SK-N-SH (cell line): ENCODE measurements around the gene GPR15LG. TPM values are rescaled to one million over a fixed set of nuclear protein-coding genes. Genes with fewer than 3 reads are reported as not detected.

ENCODE experiments used
- CTCF ChIA-PET: fragments of 300-600, 350-600 bp; formaldehyde crosslinking; extraction: SDS; loops from one replicate; lab custom pipeline; 2021; lab: Yijun Ruan, JAX
- POLR2A ChIA-PET: fragments of 350-600 bp; sonication (Branson Sonifier 250); formaldehyde crosslinking; extraction: SDS; loops from one replicate; lab custom pipeline; 2020; ENCODE audit warnings: antibody characterized with exemption, inconsistent platforms; lab: Yijun Ruan, JAX
- DNase-seq: peaks from one replicate; pipeline ENCODE4 v3.0.0; 2012
- H2AFZ ChIP-seq: fragments of 200-600 bp; sonication (generic); 2 replicates; pipeline ENCODE4 v1.8.1; 2016; ENCODE audit warnings: antibody characterized with exemption, mild to moderate bottlenecking, low read depth
- H3F3A ChIP-seq: fragments of 200-600 bp; sonication (generic); replicated peaks from 2 replicates; pipeline ENCODE3; 2016; ENCODE audit warnings: antibody characterized with exemption, mild to moderate bottlenecking; ENCODE audit not compliant: insufficient read depth
- H3K27ac ChIP-seq, 2 experiments: fragments of 200-500 bp in 1 of 2; fragments of 200-600 bp in 1 of 2; sonication (Bioruptor generic) in 1 of 2; sonication (generic), shearing (Covaris generic) in 1 of 2; 2 replicates each; pipeline versions ENCODE4 v1.5.1 to v1.6.1; 2014 to 2016; ENCODE audit warnings: low read depth in 2 of 2, inconsistent platforms in 1 of 2, low read length in 1 of 2, mild to moderate bottlenecking in 1 of 2, mixed read lengths in 1 of 2
- H3K27me3 ChIP-seq: fragments of 200-600 bp; sonication (generic), shearing (Covaris generic); 2 replicates; pipeline ENCODE4 v1.6.1; 2016; ENCODE audit warnings: mixed run types; ENCODE audit not compliant: insufficient read depth
- H3K36me3 ChIP-seq, 2 experiments: fragments of 200-500 bp in 1 of 2; fragments of 200-600 bp in 1 of 2; sonication (Bioruptor generic) in 1 of 2; sonication (generic) in 1 of 2; replicated peaks in 1 of 2; 2 replicates each; pipeline versions ENCODE3 to v1.5.1; 2014 to 2016; ENCODE audit warnings: low read length in 1 of 2, mild to moderate bottlenecking in 1 of 2; ENCODE audit not compliant: insufficient read depth in 2 of 2, control insufficient read depth in 1 of 2
- H3K4me1 ChIP-seq, 2 experiments: fragments of 200-500 bp in 1 of 2; fragments of 200-600 bp in 1 of 2; sonication (Bioruptor generic) in 1 of 2; sonication (generic), shearing (Covaris generic) in 1 of 2; 2 replicates each; pipeline versions ENCODE4 v1.5.1 to v1.6.1; 2014 to 2016; ENCODE audit warnings: low read depth in 1 of 2, low read length in 1 of 2, mixed run types in 1 of 2; ENCODE audit not compliant: insufficient read depth in 2 of 2, control insufficient read depth in 1 of 2
- H3K4me2 ChIP-seq: fragments of 200-600 bp; sonication (generic), shearing (Covaris generic); 2 replicates; pipeline ENCODE4 v1.6.1; 2017; ENCODE audit warnings: mixed run types
- H3K4me3 ChIP-seq, 2 experiments: fragments of 200-500 bp in 1 of 2; fragments of 200-600 bp in 1 of 2; sonication (Bioruptor generic) in 1 of 2; sonication (generic), shearing (Covaris generic) in 1 of 2; 2 replicates each; pipeline versions ENCODE4 v1.5.1 to v1.8.1; 2014 to 2016; ENCODE audit warnings: low read depth in 2 of 2, inconsistent platforms in 1 of 2, low read length in 1 of 2, mild to moderate bottlenecking in 1 of 2, mixed read lengths in 1 of 2, moderate library complexity in 1 of 2
- H3K79me2 ChIP-seq: fragments of 200-600 bp; sonication (generic); 2 replicates; pipeline ENCODE4 v1.8.1; 2017; ENCODE audit warnings: mild to moderate bottlenecking; ENCODE audit not compliant: insufficient read depth
- H3K9ac ChIP-seq: fragments of 200-600 bp; sonication (generic); 2 replicates; pipeline ENCODE4 v1.6.1; 2017; ENCODE audit warnings: mixed run types
- H3K9me2 ChIP-seq: fragments of 200-600 bp; sonication (generic); 2 replicates; pipeline ENCODE4 v1.6.1; 2017; ENCODE audit warnings: mixed run types
- H3K9me3 ChIP-seq: fragments of 200-600 bp; sonication (generic); 2 replicates; pipeline ENCODE4 v1.6.1; 2017; ENCODE audit warnings: mixed run types, mild to moderate bottlenecking, moderate library complexity
- H4K20me1 ChIP-seq: fragments of 200-600 bp; sonication (generic); 2 replicates; pipeline ENCODE4 v1.6.1; 2017; ENCODE audit warnings: mild to moderate bottlenecking, mixed run types; ENCODE audit not compliant: insufficient read depth
- CHD2 ChIP-seq: fragments of 150-350 bp; IDR thresholded peaks from 2 replicates; pipeline ENCODE4 v1.6.1; 2018; ENCODE audit warnings: low read length; ENCODE audit not compliant: partially characterized antibody
- EP300 ChIP-seq, 2 experiments: IDR thresholded peaks; 2 replicates each; pipeline versions ENCODE4 v1.4.0 to v1.6.1; 2012; ENCODE audit warnings: borderline replicate concordance in 1 of 2, low read depth in 1 of 2, low read length in 1 of 2
- FOXJ3 ChIP-seq: sonication (generic); formaldehyde crosslinking; IDR thresholded peaks from 2 replicates; pipeline ENCODE4 v1.5.1; 2020; ENCODE audit warnings: mild to moderate bottlenecking, missing genetic modification reagents
- JUND ChIP-seq: IDR thresholded peaks from 2 replicates; pipeline ENCODE4 v1.4.0; 2012
- MEF2A ChIP-seq: IDR thresholded peaks from 2 replicates; pipeline ENCODE4 v1.4.0; 2012; ENCODE audit warnings: low read depth, borderline replicate concordance
- NFIC ChIP-seq: IDR thresholded peaks from 2 replicates; pipeline ENCODE4 v1.4.0; 2012; ENCODE audit warnings: borderline replicate concordance
- NRF1 ChIP-seq: IDR thresholded peaks from 2 replicates; pipeline ENCODE4 v1.6.1; 2012; ENCODE audit warnings: low read depth, mild to moderate bottlenecking, low read length
- PBX3 ChIP-seq: IDR thresholded peaks from 2 replicates; pipeline ENCODE4; 2012
- RAD21 ChIP-seq: IDR thresholded peaks from 2 replicates; pipeline ENCODE4 v1.6.1; 2012; ENCODE audit warnings: mild to moderate bottlenecking, low read length
- RFX5 ChIP-seq: IDR thresholded peaks from 2 replicates; pipeline ENCODE4 v1.6.1; 2012; ENCODE audit warnings: mild to moderate bottlenecking, improper control_type of control experiment, low read length
- RXRA ChIP-seq: IDR thresholded peaks from 2 replicates; pipeline ENCODE4 v1.4.0; 2012; ENCODE audit warnings: low read depth, mild to moderate bottlenecking, borderline replicate concordance
- SIN3A ChIP-seq: IDR thresholded peaks from 2 replicates; pipeline ENCODE4 v1.6.1; 2012; ENCODE audit warnings: low read depth, mild to moderate bottlenecking, low read length, moderate library complexity, borderline replicate concordance
- TCF12 ChIP-seq: IDR thresholded peaks from 2 replicates; pipeline ENCODE4 v1.4.0; 2012
- USF2 ChIP-seq: fragments of 150-350 bp; IDR thresholded peaks from 2 replicates; pipeline ENCODE4 v1.6.1; 2017; ENCODE audit warnings: antibody characterized with exemption, low read length, low read depth, borderline replicate concordance
- WGBS: methylation state at CpG from one replicate; pipeline ENCODE4 v1.1.6; 2017; ENCODE audit warnings: low lambda C conversion rate; 5-methylcytosine and 5-hydroxymethylcytosine counted together
- polyA plus RNA-seq, 3 experiments: library from polyadenylated mRNA; depleted of rRNA; stranded (reverse); fragments of >200 nt; gene quantifications; 2 replicates each; pipeline ENCODE4 v1.2.3, GENCODE V29; 2012
- TF ChIP-seq, protein P1 (sequence below): fragments of 150-350 bp; IDR thresholded peaks from 2 replicates; pipeline ENCODE4 v1.6.1; 2016; ENCODE audit warnings: mild to moderate bottlenecking, low read depth, low read length
- TF ChIP-seq, protein P2 (sequence below): IDR thresholded peaks from 2 replicates; pipeline ENCODE4 v1.4.0; 2012; ENCODE audit warnings: low read depth, borderline replicate concordance
- TF ChIP-seq, protein P3 (sequence below): fragments of 200-600 bp; sonication (generic); IDR thresholded peaks from 2 replicates; pipeline ENCODE4 v1.6.1; 2017; ENCODE audit warnings: antibody characterized with exemption, mild to moderate bottlenecking, moderate library complexity
- TF ChIP-seq, protein P4 (sequence below): IDR thresholded peaks from 2 replicates; pipeline ENCODE4 v1.4.0; 2012; ENCODE audit warnings: low read depth
- TF ChIP-seq, protein P5 (sequence below): IDR thresholded peaks from 2 replicates; pipeline ENCODE4 v1.6.1; 2012; ENCODE audit warnings: mild to moderate bottlenecking, low read depth, low read length, moderate library complexity

The GPR15LG gene
- polyA plus RNA-seq, 1 of the 3 experiments (the other 2 are of a cell fraction), result not detected

GRCh38 chr10:84233940-84234339 lies 60.3 kb downstream of the GPR15LG start (continued):
- TF ChIP-seq MEF2A, result no peak
- no peak for TF ChIP-seq RFX5
- TF ChIP-seq, protein P1, sequence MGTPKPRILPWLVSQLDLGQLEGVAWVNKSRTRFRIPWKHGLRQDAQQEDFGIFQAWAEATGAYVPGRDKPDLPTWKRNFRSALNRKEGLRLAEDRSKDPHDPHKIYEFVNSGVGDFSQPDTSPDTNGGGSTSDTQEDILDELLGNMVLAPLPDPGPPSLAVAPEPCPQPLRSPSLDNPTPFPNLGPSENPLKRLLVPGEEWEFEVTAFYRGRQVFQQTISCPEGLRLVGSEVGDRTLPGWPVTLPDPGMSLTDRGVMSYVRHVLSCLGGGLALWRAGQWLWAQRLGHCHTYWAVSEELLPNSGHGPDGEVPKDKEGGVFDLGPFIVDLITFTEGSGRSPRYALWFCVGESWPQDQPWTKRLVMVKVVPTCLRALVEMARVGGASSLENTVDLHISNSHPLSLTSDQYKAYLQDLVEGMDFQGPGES, result no peak
- no peak for TF ChIP-seq RAD21

- WGBS, result 24% methylated on average over 4 of the region's 4 CpGs
- TF ChIP-seq, protein P2, sequence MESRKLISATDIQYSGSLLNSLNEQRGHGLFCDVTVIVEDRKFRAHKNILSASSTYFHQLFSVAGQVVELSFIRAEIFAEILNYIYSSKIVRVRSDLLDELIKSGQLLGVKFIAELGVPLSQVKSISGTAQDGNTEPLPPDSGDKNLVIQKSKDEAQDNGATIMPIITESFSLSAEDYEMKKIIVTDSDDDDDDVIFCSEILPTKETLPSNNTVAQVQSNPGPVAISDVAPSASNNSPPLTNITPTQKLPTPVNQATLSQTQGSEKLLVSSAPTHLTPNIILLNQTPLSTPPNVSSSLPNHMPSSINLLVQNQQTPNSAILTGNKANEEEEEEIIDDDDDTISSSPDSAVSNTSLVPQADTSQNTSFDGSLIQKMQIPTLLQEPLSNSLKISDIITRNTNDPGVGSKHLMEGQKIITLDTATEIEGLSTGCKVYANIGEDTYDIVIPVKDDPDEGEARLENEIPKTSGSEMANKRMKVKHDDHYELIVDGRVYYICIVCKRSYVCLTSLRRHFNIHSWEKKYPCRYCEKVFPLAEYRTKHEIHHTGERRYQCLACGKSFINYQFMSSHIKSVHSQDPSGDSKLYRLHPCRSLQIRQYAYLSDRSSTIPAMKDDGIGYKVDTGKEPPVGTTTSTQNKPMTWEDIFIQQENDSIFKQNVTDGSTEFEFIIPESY, result no peak
- TF ChIP-seq SIN3A (no peak), EP300 (IDR thresholded peaks at IDR 0.05; ENCODE audit: borderline replicate concordance in 1 of 2, low read depth in 1 of 2, low read length in 1 of 2) (no peak), NRF1 (no peak), TCF12 (no peak), PBX3 (no peak), RXRA (no peak), JUND (no peak), USF2 (no peak), CHD2 (no peak), FOXJ3 (CRISPR knock-in tag) (no peak), NFIC (no peak)
- TF ChIP-seq, protein P3, sequence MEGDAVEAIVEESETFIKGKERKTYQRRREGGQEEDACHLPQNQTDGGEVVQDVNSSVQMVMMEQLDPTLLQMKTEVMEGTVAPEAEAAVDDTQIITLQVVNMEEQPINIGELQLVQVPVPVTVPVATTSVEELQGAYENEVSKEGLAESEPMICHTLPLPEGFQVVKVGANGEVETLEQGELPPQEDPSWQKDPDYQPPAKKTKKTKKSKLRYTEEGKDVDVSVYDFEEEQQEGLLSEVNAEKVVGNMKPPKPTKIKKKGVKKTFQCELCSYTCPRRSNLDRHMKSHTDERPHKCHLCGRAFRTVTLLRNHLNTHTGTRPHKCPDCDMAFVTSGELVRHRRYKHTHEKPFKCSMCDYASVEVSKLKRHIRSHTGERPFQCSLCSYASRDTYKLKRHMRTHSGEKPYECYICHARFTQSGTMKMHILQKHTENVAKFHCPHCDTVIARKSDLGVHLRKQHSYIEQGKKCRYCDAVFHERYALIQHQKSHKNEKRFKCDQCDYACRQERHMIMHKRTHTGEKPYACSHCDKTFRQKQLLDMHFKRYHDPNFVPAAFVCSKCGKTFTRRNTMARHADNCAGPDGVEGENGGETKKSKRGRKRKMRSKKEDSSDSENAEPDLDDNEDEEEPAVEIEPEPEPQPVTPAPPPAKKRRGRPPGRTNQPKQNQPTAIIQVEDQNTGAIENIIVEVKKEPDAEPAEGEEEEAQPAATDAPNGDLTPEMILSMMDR, result no peak
- TF ChIP-seq, protein P1, result no peak
- TF ChIP-seq, protein P4, sequence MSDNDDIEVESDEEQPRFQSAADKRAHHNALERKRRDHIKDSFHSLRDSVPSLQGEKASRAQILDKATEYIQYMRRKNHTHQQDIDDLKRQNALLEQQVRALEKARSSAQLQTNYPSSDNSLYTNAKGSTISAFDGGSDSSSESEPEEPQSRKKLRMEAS, result no peak
- TF ChIP-seq, protein P5, sequence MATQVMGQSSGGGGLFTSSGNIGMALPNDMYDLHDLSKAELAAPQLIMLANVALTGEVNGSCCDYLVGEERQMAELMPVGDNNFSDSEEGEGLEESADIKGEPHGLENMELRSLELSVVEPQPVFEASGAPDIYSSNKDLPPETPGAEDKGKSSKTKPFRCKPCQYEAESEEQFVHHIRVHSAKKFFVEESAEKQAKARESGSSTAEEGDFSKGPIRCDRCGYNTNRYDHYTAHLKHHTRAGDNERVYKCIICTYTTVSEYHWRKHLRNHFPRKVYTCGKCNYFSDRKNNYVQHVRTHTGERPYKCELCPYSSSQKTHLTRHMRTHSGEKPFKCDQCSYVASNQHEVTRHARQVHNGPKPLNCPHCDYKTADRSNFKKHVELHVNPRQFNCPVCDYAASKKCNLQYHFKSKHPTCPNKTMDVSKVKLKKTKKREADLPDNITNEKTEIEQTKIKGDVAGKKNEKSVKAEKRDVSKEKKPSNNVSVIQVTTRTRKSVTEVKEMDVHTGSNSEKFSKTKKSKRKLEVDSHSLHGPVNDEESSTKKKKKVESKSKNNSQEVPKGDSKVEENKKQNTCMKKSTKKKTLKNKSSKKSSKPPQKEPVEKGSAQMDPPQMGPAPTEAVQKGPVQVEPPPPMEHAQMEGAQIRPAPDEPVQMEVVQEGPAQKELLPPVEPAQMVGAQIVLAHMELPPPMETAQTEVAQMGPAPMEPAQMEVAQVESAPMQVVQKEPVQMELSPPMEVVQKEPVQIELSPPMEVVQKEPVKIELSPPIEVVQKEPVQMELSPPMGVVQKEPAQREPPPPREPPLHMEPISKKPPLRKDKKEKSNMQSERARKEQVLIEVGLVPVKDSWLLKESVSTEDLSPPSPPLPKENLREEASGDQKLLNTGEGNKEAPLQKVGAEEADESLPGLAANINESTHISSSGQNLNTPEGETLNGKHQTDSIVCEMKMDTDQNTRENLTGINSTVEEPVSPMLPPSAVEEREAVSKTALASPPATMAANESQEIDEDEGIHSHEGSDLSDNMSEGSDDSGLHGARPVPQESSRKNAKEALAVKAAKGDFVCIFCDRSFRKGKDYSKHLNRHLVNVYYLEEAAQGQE, result no peak
These were observed 60.9 kb downstream of the GPR15LG start for GRCh38 chr10:84234479-84234878.

More at GRCh38 chr10:84234479-84234878, 60.9 kb downstream of the GPR15LG start:
- DNase-seq, result no peak
- ChIA-PET POLR2A (interaction anchor here (0.8 kb wide), 1 partner anchor 24 kb away, joined by 3 read pairs; no protein-coding TSS in a partner anchor), CTCF (interaction anchor here (1.2 to 1.6 kb wide), 2 partner anchors 11 to 30 kb away, joined by 3 to 4 read pairs; no protein-coding TSS in a partner anchor)
- H3K4me3 ChIP-seq, result no peak overlapping the region
- H3K79me2 ChIP-seq, result no peaks in the 10 kb centered on the region
- no peaks in the 10 kb centered on the region for H3K9me3 ChIP-seq
- no peak overlapping the region for H3K27ac ChIP-seq
- no peaks in the 10 kb centered on the region for H3K4me1 ChIP-seq
- H3K36me3 ChIP-seq, result no peaks in the 10 kb centered on the region
- H3K9me2 ChIP-seq, result no peaks in the 10 kb centered on the region
- no peak overlapping the region for H3K9ac ChIP-seq
- H3F3A ChIP-seq, result no peaks in the 10 kb centered on the region
- no peak overlapping the region for H3K4me2 ChIP-seq
- no peaks in the 10 kb centered on the region for H4K20me1 ChIP-seq
- H2AFZ ChIP-seq, result no peak overlapping the region
- H3K27me3 ChIP-seq, result no peaks in the 10 kb centered on the region
